B cell (primary cell): ENCODE data around the gene TMC6. TPM values are rescaled to one million over a fixed set of nuclear protein-coding genes. Genes with fewer than 3 reads are reported as not detected.

ENCODE experiments used
- ATAC-seq: fragments of 200-7000 bp; cut with Tn5 transposase; one replicate; pipeline ENCODE4 v1.10.0; 2021; ENCODE audit warnings: low read depth, mild to moderate bottlenecking, moderate number of reproducible peaks, moderate library complexity
- CTCF ChIA-PET: fragments of 350-600 bp; sonication (Branson Sonifier 250); formaldehyde crosslinking; loops from one replicate; lab custom pipeline; 2021; ENCODE audit warnings: antibody characterized with exemption, inconsistent platforms; lab: Charles Lee
- POLR2A ChIA-PET: fragments of 350-600 bp; sonication (Branson Sonifier 250); formaldehyde crosslinking; loops from one replicate; lab custom pipeline; 2021; ENCODE audit warnings: antibody characterized with exemption; lab: Charles Lee
- DNase-seq: peaks from one replicate; pipeline ENCODE4 v3.0.0; 2013
- H2AFZ ChIP-seq: 2 replicates; pipeline ENCODE4 v1.6.1; 2012; ENCODE audit warnings: mild to moderate bottlenecking, low read depth, low read length; ENCODE audit not compliant: insufficient read depth, poor library complexity, severe bottlenecking
- H3K27ac ChIP-seq, 2 donors: 1 replicate in 1 of 2; 2 replicates in 1 of 2; pipeline ENCODE4 v1.5.1; 2012 to 2013; ENCODE audit warnings: low read length in 2 of 2, mild to moderate bottlenecking in 2 of 2, moderate library complexity in 1 of 2
- H3K27me3 ChIP-seq, 4 experiments: fragments of 200-600 bp in 1 of 4; sonication (generic) in 1 of 4; replicated peaks in 1 of 4; 1 replicate in 2 of 4; 2 replicates in 2 of 4; pipeline versions ENCODE4 v1.6.1 to v1.7.0; 2013 to 2016; ENCODE audit warnings: low read length in 3 of 4, mild to moderate bottlenecking in 2 of 4, mixed read lengths in 1 of 4, moderate library complexity in 1 of 4; ENCODE audit not compliant: insufficient read depth in 4 of 4, control insufficient read depth in 3 of 4; ENCODE audit errors: control extremely low read depth in 1 of 4
- H3K36me3 ChIP-seq, 2 experiments: replicated peaks in 1 of 2; 1 replicate in 1 of 2; 2 replicates in 1 of 2; pipeline versions ENCODE4 v1.6.1 to v1.7.1; 2013; ENCODE audit warnings: low read length in 1 of 2; ENCODE audit not compliant: insufficient read depth in 2 of 2, control insufficient read depth in 1 of 2; ENCODE audit errors: control extremely low read depth in 1 of 2, extremely low read depth in 1 of 2
- H3K4me1 ChIP-seq, 2 donors: fragments of 200-600 bp in 1 of 2; sonication (generic) in 1 of 2; 1 replicate in 1 of 2; 2 replicates in 1 of 2; pipeline versions ENCODE4 v1.5.1 to v1.6.1; 2013 to 2017; ENCODE audit warnings: low read length in 2 of 2; ENCODE audit not compliant: control insufficient read depth in 2 of 2, insufficient read depth in 2 of 2
- H3K4me2 ChIP-seq: replicated peaks from 2 replicates; pipeline ENCODE3; 2012; ENCODE audit warnings: mild to moderate bottlenecking, low read depth, low read length; ENCODE audit not compliant: poor library complexity, severe bottlenecking
- H3K4me3 ChIP-seq, 5 experiments: fragments of 200-600 bp in 1 of 5; sonication (generic) in 1 of 5; 1 replicate in 3 of 5; 2 replicates in 2 of 5; pipeline versions ENCODE4 v1.5.1 to v1.7.0; 2011 to 2016; ENCODE audit warnings: low read length in 4 of 5, mild to moderate bottlenecking in 4 of 5, low read depth in 2 of 5, control low read depth in 1 of 5, moderate library complexity in 1 of 5; ENCODE audit not compliant: insufficient read depth in 1 of 5; ENCODE audit errors: control extremely low read depth in 1 of 5, extremely low read depth in 1 of 5
- H3K79me2 ChIP-seq: fragments of 200-600 bp; sonication (generic); one replicate; pipeline ENCODE4 v1.6.0; 2016; ENCODE audit warnings: low read length; ENCODE audit not compliant: control insufficient read depth, insufficient read depth
- H3K9ac ChIP-seq: fragments of 200-600 bp; sonication (generic); 2 replicates; pipeline ENCODE4 v1.6.1; 2017; ENCODE audit warnings: mild to moderate bottlenecking, low read length, moderate library complexity
- H3K9me3 ChIP-seq, 3 donors: one replicate each; pipeline versions ENCODE4 v1.6.1 to v1.7.1; 2013; ENCODE audit warnings: low read length in 2 of 3; ENCODE audit not compliant: control insufficient read depth in 2 of 3, insufficient read depth in 1 of 3; ENCODE audit errors: control extremely low read depth in 1 of 3
- H4K20me1 ChIP-seq: 2 replicates; pipeline ENCODE4 v1.6.0; 2012; ENCODE audit warnings: mild to moderate bottlenecking, low read length; ENCODE audit not compliant: insufficient read depth, control insufficient read depth, poor library complexity, severe bottlenecking
- H3K27ac Mint-ChIP-seq: one replicate; pipeline ENCODE4 v1.8.0; 2021; ENCODE audit warnings: mixed read lengths
- H3K27me3 Mint-ChIP-seq: one replicate; pipeline ENCODE4 v1.8.0; 2021; ENCODE audit warnings: mixed read lengths
- H3K4me1 Mint-ChIP-seq: one replicate; pipeline ENCODE4 v1.8.0; 2021; ENCODE audit warnings: mixed read lengths
- H3K4me3 Mint-ChIP-seq: one replicate; pipeline ENCODE4 v1.8.0; 2021; ENCODE audit warnings: mixed read lengths
- H3K9me3 Mint-ChIP-seq: one replicate; pipeline ENCODE4 v1.8.0; 2022; ENCODE audit warnings: mixed read lengths; ENCODE audit not compliant: insufficient read depth
- CTCF ChIP-seq: fragments of 200-600 bp; IDR thresholded peaks from one replicate; pipeline ENCODE4 v1.8.0; 2022; ENCODE audit warnings: antibody characterized with exemption, mild to moderate bottlenecking
- EZH2 ChIP-seq: IDR thresholded peaks from 2 replicates; pipeline ENCODE4 v1.6.1; 2012; ENCODE audit warnings: borderline replicate concordance, low read depth, mild to moderate bottlenecking, moderate library complexity, low read length; ENCODE audit not compliant: insufficient read depth, poor library complexity, severe bottlenecking
- WGBS: methylation state at CpG from one replicate; pipeline ENCODE4 v1.1.5; 2013; ENCODE audit warnings: missing lambda C conversion rate; ENCODE audit not compliant: insufficient coverage; 5-methylcytosine and 5-hydroxymethylcytosine counted together
- intact Hi-C: fragments of 100-400 bp; cut with micrococcal nuclease; formaldehyde crosslinking; loops from one replicate; pipeline ENCODE4 v1.10.0; 2022
- polyA plus RNA-seq: library from polyadenylated mRNA; depleted of rRNA; stranded (reverse); fragments of >200 nt; gene quantifications from 2 replicates; pipeline ENCODE4 v1.2.3, GENCODE V29; 2012
- total RNA-seq, 2 donors: library from RNA; stranded (reverse); fragments of 120-200 nt in 1 of 2; gene quantifications; 1 replicate in 1 of 2; 2 replicates in 1 of 2; pipeline versions ENCODE4 v1.2.3 to v1.2.4, GENCODE V29; 2013 to 2022

The TMC6 gene
- total and polyA plus RNA-seq, 2 donors (not counting 1 experiment from before 2014, with no cell fraction given) = 374 to 891 TPM

GRCh38 chr17:78142119-78142861 lies 13.7 kb upstream of the TMC6 start:
- H3K9me3 ChIP-seq = peaks cover 0 to 10% (median 0%) of the 10 kb centered on the region in 3 donors
- H4K20me1 ChIP-seq = peaks cover 18% of the 10 kb centered on the region
- Mint-ChIP-seq H3K27ac (peak overlapping the region; percentile 82), H3K4me1 (peaks cover 84% of the 10 kb centered on the region), H3K4me3 (peak overlapping the region; percentile 39), H3K27me3 (no peaks in the 10 kb centered on the region), H3K9me3 (no peaks in the 10 kb centered on the region)
- H3K4me2 ChIP-seq = peak overlapping the region; percentile 27
- peaks cover 19% of the 10 kb centered on the region for H3K79me2 ChIP-seq
- no peaks in the 10 kb centered on the region for H3K27me3 ChIP-seq
- 73% methylated on average over 12 of the region's 16 CpGs for WGBS
- CTCF ChIA-PET = interaction anchor here (0.8 to 14.1 kb wide), 5 partner anchors 10 to 109 kb away, joined by 3 to 357 read pairs (median 4); partner anchors contain the start of genes SYNGR2 and TK1
- TF ChIP-seq CTCF (no peak), EZH2 (no peak)
- POLR2A ChIA-PET = interaction anchor here (0.7 to 22.6 kb wide), 8 partner anchors 7 to 33 kb away, joined by 3 to 432 read pairs (median 6); partner anchors contain the start of genes SYNGR2, TMC6 and TMC8
- H2AFZ ChIP-seq = no peak overlapping the region
- H3K9ac ChIP-seq = no peak overlapping the region
- intact Hi-C loops = no loop called here
- H3K4me3 ChIP-seq = no peak overlapping the region
- peaks cover 82 to 95% of the 10 kb centered on the region in 2 donors for H3K4me1 ChIP-seq
- ATAC-seq (no peak), DNase-seq (peak; percentile 55)
- H3K27ac ChIP-seq = peak overlapping the region; percentile 44 to 57
- peaks cover 0 to 34% of the 10 kb centered on the region in 2 experiments for H3K36me3 ChIP-seq
